Measurements from ENCODE around the gene ATOH8. TPM values are rescaled to one million over a fixed set of nuclear protein-coding genes. Genes with fewer than 3 reads are reported as not detected.

ATOH8 gene
- total and polyA plus RNA-seq, 10 of the 15 experiments (the other 5 are each of a cell fraction or from before 2014, with no cell fraction given), result 0.03 to 0.60 TPM; not detected in 8

DNA sequence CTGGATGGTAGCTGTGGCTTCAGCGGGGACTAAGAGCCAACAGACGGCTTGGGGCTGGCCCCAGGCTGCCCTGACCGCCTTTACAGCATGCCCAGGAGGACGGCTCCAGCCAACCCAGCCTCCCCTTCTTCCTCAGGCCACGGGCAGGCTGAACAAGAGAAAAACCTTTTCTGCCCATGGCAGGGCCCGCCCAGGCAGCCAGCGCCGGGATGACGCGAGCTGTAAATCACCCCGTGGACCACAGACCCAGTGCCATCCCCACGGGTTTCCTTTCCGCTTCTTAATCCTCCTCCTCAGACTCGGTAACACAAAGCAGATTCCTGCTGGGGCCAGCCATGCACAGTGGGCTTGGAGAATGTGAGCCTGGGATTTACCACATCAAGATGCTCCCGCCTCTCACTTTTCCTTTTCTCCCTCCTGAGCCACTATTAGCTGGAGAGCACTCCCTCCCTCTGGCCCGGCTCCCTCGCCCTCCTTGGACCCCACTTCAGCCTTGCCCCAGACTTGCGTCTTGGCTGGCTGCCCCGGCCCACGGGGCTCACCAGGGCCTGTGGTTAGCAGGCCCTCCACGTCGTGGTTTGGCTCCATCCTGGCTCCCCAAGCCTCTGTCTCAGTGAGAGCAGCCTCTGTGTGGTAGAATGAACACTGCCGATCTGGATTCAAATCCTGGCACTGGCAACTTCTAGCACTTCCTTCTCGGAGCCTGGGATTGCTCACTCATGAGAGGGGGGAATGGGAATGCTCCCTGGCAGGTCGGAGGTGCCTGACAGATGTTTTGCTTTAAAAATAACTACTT, 31.4 kb downstream of the ATOH8 start (continued):
- TF ChIP-seq CBX5 (IDR thresholded peaks at IDR 0.05; ENCODE audit: low read depth), result no peak
- TF ChIP-seq, protein P1, sequence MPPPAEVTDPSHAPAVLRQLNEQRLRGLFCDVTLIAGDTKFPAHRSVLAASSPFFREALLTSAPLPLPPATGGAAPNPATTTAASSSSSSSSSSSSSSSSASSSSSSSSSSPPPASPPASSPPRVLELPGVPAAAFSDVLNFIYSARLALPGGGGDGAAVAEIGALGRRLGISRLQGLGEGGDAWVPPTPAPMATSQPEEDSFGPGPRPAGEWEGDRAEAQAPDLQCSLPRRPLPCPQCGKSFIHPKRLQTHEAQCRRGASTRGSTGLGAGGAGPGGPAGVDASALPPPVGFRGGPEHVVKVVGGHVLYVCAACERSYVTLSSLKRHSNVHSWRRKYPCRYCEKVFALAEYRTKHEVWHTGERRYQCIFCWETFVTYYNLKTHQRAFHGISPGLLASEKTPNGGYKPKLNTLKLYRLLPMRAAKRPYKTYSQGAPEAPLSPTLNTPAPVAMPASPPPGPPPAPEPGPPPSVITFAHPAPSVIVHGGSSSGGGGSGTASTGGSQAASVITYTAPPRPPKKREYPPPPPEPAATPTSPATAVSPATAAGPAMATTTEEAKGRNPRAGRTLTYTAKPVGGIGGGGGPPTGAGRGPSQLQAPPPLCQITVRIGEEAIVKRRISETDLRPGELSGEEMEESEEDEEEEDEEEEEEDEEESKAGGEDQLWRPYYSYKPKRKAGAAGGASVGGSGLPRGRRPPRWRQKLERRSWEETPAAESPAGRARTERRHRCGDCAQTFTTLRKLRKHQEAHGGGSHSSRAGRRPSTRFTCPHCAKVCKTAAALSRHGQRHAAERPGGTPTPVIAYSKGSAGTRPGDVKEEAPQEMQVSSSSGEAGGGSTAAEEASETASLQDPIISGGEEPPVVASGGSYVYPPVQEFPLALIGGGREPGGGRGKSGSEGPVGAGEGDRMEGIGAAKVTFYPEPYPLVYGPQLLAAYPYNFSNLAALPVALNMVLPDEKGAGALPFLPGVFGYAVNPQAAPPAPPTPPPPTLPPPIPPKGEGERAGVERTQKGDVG (CRISPR knock-in tag; IDR thresholded peaks at IDR 0.05), result no peak

DNA sequence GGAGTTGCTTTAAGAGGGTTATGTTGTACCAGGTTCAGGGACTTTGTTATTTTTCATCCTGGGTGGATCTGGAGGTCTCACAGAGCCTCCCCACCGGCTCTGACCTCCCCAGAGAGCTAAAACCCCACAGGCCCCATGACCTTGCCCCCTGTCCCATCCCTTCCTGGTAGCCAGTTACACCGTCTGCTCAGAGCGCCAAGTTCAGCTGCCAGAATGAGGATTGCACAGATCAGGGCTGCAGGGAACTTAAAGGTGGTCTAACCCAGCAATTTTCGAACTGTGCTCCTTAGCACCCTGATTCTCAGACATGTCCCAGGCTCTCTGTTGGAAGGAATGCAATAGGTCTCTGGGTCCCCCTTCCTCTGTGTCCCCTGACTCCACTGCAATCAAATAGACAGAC, 32.1 kb downstream of the ATOH8 start:
- Histone ChIP-seq H3K36me3 (ENCODE audit: control insufficient read depth in 2 of 2, insufficient read depth in 2 of 2, low read length in 1 of 2) (no peaks in the 10 kb centered on the region), H2AFZ (ENCODE audit: control insufficient read depth, low read depth, low read length) (no peak overlapping the region), H3K4me3 (no peak overlapping the region), H3K4me1 (ENCODE audit: control insufficient read depth, insufficient read depth, low read length) (no peaks in the 10 kb centered on the region), H3K4me2 (ENCODE audit: control insufficient read depth, insufficient read depth) (no peak overlapping the region), H3K9ac (ENCODE audit: control insufficient read depth, insufficient read depth, low read length) (no peak overlapping the region), H3K9me3 (replicated peaks; ENCODE audit: control insufficient read depth, insufficient read depth, low read length) (no peaks in the 10 kb centered on the region), H3K27ac (ENCODE audit: control insufficient read depth, insufficient read depth) (no peak overlapping the region), H3K27me3 (replicated peaks in 1 of 2; ENCODE audit: control insufficient read depth in 2 of 2, insufficient read depth in 2 of 2, low read length in 1 of 2) (peaks cover 4 to 6% of the 10 kb centered on the region in 2 experiments; a peak in 3 of 4 replicates), H4K20me1 (ENCODE audit: control insufficient read depth, insufficient read depth) (no peaks in the 10 kb centered on the region), H3K79me2 (ENCODE audit: control insufficient read depth, insufficient read depth, low read length) (no peaks in the 10 kb centered on the region)
- CTCF ChIA-PET, result interaction anchor here (0.9 to 1.0 kb wide), 3 partner anchors 39 to 78 kb away, joined by 3 read pairs; no protein-coding TSS in a partner anchor
- in situ Hi-C loops (cut with MboI) (no loop called here), intact Hi-C loops (cut with micrococcal nuclease; ENCODE audit: unreplicated experiment) (no loop called here)
- no TSS peak for BruUV-seq (replicated peaks)
- RAD21 ChIA-PET (ENCODE audit: unreplicated experiment), result interaction anchor here (1.7 kb wide), 1 partner anchor 28 kb away, joined by 4 read pairs; no protein-coding TSS in a partner anchor
- POLR2A ChIA-PET, result no interaction called here
- ATAC-seq, result no peak
- 29% methylated on average over 4 of the region's 4 CpGs for WGBS (ENCODE audit: insufficient coverage, insufficient replicate concordance, low lambda C conversion rate, missing lambda C conversion rate)
- SMC1A ChIA-PET (ENCODE audit: uncharacterized antibody, unreplicated experiment), result interaction anchor here (0.6 to 1.2 kb wide), 3 partner anchors 14 to 61 kb away, joined by 3 read pairs; no protein-coding TSS in a partner anchor
- no peak for DNase-seq (ENCODE audit: low read depth, low spot score)
- no peak for FAIRE-seq
- TF ChIP-seq, protein P2, sequence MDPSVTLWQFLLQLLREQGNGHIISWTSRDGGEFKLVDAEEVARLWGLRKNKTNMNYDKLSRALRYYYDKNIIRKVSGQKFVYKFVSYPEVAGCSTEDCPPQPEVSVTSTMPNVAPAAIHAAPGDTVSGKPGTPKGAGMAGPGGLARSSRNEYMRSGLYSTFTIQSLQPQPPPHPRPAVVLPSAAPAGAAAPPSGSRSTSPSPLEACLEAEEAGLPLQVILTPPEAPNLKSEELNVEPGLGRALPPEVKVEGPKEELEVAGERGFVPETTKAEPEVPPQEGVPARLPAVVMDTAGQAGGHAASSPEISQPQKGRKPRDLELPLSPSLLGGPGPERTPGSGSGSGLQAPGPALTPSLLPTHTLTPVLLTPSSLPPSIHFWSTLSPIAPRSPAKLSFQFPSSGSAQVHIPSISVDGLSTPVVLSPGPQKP (IDR thresholded peaks at IDR 0.05; ENCODE audit: low read depth, low read length), result no peak
- no peak for TF ChIP-seq JUND (IDR thresholded peaks at IDR 0.05; ENCODE audit: low read depth, low read length)
- TF ChIP-seq, protein P1 (CRISPR knock-in tag; IDR thresholded peaks at IDR 0.05), result no peak
